ENCODE data around the gene COL4A2.

DNA sequence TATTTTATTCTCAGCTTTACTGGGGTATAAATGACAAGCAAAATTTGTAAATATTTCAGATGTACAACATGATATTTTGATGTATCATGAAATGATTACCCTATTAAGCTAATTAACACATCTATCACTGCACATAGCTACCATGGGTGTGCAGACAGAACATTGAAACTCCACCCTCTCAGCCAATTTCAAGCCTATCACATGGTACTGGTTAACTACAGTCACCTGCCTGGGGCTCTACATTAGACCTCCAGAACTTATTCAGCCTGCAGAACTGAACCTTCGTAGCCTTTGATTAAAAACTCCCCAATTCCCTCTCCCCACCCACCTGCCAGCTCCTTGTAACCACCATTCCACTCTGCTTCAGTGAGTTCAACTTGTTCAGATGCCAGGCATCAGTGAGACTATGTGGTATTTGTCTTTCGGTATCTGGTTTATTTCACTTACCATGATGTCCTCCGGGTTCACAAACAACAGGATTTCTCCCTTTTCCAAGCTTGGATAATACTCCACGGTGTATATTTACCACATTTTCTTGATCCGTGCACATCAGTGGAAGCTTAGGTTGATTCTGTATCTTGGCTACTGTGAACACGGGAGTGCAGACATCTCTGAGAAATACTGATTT, 235.2 kb downstream of the COL4A2 start:
- TF ChIP-seq, protein P1, sequence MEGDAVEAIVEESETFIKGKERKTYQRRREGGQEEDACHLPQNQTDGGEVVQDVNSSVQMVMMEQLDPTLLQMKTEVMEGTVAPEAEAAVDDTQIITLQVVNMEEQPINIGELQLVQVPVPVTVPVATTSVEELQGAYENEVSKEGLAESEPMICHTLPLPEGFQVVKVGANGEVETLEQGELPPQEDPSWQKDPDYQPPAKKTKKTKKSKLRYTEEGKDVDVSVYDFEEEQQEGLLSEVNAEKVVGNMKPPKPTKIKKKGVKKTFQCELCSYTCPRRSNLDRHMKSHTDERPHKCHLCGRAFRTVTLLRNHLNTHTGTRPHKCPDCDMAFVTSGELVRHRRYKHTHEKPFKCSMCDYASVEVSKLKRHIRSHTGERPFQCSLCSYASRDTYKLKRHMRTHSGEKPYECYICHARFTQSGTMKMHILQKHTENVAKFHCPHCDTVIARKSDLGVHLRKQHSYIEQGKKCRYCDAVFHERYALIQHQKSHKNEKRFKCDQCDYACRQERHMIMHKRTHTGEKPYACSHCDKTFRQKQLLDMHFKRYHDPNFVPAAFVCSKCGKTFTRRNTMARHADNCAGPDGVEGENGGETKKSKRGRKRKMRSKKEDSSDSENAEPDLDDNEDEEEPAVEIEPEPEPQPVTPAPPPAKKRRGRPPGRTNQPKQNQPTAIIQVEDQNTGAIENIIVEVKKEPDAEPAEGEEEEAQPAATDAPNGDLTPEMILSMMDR (IDR thresholded peaks at IDR 0.05) = no peak
- no peak for TF ChIP-seq POLR2A (IDR thresholded peaks at IDR 0.05)
